Right hindlimb (tissue), 1 donor: Measurements from ENCODE around the gene RUSF1.
A peak's percentile ranks its signal among the peaks of the same experiment; 100 is the strongest.
"Not testable (repeated sequence)": the region's sequence is repeated elsewhere in the genome, so short reads cannot be mapped to it uniquely, and the experiment has no call there.

Experiments
- DNase-seq: peaks from one replicate; pipeline ENCODE4 v3.0.0-alpha.2; 2018

Gene RUSF1

DNA sequence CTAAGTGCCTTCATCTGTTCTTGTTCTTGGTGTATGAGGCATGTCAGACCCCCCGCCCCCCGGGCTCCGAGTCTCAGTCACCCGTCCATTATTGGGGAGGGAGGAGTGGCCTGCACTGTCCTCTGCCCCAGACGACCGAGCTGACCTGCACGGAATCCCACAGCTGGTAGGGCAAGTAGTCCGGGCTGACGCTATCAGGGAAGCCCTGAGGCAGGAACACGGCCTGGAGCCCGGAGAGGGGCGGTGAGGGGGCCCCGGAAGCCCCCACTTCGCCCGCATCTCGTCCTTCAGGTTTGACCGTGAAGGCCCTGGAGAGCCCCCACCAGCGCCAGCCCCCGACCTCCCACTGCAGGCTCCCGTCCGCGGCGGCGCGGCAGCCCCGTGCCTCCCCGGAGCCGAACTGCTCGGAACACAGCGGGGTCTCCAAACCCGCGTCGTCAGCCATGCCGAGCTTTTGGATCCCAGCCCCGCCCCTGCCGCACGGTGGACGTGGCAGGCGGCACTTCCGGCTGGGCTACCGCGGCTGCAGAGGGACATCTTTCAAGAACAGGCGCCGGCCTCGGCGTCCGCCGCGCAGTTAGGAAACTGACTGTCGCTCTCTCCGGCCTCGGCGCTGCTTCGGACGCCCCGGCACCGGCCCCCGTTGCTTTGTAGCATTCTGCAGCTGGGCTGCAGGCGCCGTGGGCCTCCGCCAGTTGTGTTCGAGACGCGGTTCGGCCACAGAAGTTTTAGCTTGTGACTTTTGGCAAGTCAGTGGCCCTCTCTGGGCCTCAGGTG is at the start of gene RUSF1:
Gene RUSF1, minus strand, starts transcription at position 463 of the 777 bp plus-strand sequence. Its CDS starts 18 bp downstream, at position 445.
- peak; percentile 96 for DNase-seq

DNA sequence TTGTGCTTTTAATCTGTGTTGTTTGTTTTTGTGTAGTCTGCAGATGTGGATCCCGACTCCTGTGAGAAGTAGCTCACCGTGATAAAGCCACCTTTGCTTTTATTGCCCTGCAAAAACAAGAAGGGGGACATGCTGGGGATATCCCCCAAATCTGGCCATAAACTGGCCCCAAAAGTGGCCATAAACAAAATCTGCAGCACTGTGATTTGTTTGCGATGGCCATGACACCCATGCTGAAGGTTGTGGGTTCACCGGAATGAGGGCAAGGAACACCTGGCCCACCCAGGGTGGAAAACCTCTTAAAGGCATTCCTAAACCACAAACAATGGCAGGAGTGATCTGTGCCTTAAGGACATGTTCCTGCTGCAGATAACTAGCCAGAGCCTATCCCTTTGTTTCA is 34.6 kb upstream of the RUSF1 start:
- no peak for DNase-seq

GRCh38 chr16:31539762-31540161 is 31.6 kb upstream of the RUSF1 start:
- DNase-seq = not testable (repeated sequence)

DNA sequence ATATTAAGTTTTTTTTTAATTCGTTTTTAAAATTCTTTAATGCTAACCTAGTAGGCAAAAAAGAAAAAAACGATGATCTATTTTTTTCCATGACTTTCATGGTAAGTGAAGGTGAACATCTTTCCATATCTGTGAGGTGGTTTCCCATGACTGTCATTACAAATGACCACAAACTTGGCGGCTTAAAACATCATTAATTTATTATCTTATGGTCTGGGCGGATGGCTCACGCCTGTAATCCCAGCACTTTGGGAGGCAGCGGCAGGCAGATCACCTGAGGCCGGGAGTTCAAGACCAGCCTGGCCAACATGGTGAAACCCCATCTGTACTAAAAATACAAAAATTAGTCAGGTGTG is 30.0 kb upstream of the RUSF1 start:
- not testable (repeated sequence) for DNase-seq

- DNase-seq = peak; percentile 28
Measured at GRCh38 chr16:31537362-31538242, 29.4 kb upstream of the RUSF1 start.

DNA sequence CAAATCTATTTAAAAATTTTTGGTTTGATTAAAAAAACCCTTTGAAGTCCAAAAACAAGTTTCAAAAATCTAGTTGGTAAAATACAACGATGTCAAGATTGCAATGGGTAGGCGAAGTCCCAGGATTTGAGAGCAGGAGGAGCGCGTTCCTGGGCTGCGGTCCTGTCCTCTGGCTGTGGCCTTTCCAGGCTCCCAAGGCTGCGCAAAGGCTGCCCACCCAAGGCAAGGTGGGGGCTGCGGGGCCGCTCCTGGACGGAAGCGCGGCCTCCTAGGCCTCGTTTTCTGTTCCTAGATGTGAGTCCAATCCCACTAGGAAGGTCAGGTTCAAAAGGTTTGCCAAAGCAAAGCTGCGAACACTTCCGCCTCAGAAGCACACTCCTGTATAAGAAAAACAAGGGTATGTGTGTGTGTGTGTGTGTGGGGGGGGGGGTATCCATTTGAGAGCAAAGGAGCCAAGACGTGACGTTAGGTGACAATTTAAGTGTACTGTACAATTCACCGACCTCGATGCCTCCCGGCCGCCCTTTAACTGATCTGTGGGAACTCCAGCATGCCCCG is 28.7 kb upstream of the RUSF1 start:
- no peak for DNase-seq

GRCh38 chr16:31535737-31536136 is 27.5 kb upstream of the RUSF1 start:
- DNase-seq = no peak

DNA sequence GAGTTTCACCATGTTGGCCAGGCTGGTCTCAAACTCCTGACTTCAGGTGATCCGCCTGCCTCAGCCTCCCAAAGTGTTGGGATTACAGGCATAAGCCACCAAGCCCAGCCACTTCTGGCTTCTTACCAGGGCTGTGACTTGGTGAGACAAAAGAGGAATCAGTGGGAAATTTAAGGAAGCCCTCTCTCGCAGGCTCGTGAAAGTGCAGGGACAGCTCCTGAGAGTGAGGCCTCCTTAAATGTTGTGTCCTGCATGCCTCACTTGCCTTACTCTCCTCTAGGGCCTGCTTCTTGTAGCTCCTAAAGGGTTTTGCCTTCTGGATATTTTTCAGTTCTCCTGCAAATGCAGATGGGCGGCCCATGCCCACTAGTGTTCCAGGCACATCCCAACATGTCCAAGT is 24.7 kb upstream of the RUSF1 start:
- no peak for DNase-seq

- DNase-seq = no peak
Measured at GRCh38 chr16:31532120-31532519, 23.9 kb upstream of the RUSF1 start.

DNA sequence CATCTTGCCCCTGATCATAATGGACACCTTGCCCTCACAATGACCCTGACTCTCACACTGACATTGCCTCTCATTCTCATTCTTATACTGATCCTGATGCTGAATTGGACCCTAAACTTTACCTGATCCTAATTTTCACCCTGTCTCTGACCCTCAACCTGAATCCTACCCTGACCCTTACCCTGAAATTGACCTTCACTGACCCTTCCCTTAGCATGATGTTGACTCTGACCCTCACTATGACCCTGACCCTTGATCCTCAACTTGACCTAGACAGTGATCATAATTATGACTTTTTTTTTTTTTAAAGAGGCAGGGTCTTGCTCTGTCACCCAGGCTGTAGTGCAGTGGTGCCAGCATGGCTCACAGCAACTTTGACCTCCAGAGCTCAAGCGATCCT is 22.9 kb upstream of the RUSF1 start:
- no peak for DNase-seq

DNA sequence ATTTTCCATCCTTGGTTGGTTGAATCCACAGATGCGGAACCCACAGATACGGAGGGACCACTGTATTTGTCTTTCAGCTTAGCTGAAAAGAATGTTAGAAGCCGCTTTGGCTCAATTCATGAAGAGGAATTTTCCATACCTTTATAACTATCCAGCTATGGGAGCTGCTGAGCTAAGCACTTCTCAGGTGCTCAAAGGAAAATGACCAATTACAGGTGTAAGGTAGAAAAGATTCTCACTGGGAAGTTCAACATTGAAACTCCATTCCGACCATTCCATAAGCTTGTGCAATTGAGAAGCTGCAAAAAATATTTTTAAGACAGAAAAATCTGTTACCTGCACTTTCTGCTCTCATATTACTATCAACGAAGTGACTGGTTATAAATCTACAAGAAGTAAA is 22.2 kb upstream of the RUSF1 start:
- DNase-seq = no peak

GRCh38 chr16:31529937-31530312 is 21.7 kb upstream of the RUSF1 start:
- DNase-seq = no peak

GRCh38 chr16:31529108-31529936 is 21.1 kb upstream of the RUSF1 start:
- peak; percentile 82 for DNase-seq

- DNase-seq = no peak
Measured at GRCh38 chr16:31528523-31529107, 20.4 kb upstream of the RUSF1 start.

DNA sequence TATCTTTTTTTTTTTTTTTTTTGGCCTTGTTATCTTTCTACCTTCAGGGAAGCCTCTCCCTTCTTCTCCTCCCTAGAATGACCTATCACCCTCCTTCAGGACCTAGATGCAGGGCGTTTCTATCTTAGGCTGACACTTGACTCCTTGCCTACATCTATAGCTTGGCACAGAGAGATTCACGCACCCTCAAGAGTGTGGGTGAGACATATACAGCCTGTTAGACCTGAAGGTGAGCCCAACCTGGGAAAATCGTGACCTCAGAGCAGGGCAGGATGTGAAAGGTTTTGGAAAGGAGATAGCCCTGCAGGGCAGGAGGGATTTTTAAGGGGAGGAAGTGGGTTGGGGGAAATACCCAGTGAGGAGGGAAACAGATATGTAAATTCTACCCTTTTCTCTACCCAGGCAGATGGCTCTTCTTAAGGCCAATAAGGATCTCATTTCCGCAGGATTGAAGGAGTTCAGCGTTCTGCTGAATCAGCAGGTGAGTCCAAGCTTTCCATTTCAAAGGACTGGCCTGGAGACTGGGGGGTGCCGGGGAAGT is 19.6 kb upstream of the RUSF1 start, which contains the start of gene AHSP:
Gene AHSP, plus strand, starts transcription at position 167 of the 541 bp plus-strand sequence. Its CDS starts 240 bp downstream, at position 407.
- no peak for DNase-seq

DNA sequence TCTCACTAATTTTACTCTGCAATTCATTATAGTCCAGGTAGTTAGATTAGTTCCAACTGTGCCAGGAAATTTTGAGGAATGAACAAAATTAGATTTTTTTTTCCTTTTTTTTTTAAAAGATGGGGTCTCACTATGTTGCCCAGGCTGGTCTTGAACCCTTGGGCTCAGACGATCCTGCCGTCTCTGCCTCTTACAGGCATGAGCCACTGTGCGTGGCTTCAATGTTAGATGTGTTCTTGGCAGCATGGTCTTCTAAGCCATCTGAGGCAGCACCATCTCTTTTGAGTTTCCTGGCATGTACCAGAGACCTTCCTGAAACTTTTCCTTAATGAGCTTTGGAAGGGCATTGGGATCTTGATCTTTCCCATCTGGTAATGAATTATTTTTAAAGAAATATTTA is 16.9 kb upstream of the RUSF1 start:
- no peak for DNase-seq

DNA sequence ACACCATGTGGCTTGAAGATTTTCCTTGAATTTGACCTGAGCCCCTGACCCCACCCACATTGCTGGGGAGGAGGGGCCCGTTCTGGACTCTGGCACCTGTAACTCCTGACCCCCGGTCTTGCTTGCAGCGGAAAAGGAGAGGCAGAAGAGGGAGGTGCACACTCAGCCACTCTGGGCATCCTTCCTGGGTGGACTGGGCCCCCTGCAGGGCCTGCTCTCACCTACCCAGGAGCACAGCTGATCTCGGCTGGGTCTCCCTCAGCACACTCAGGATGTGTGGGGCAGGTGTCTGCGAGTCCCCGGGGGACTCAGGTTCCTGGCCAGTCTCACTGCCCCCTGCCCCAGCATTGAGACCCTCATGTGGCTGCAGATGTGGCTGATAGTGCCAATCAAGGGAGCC is 15.6 kb upstream of the RUSF1 start:
- not testable (repeated sequence) for DNase-seq

DNA sequence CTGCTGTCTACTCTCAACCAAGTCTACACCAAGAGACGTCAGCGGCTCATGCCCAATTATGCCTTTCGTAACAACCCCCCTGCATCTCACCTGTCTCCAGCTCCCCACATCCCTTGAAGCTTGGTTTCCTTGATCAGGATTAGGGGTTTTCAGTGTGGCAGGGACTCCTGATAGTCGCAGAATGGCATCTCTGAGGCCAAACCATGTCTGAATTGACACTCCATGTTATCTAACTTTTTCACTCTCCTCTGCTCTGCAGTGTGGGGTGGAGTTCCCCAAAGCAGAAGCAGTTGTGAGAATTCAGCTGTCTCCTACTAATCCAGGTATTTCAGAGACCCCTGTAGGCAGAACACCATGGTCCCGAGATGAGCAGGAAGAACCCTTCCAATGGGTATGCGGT is 13.9 kb upstream of the RUSF1 start:
- DNase-seq = no peak

DNA sequence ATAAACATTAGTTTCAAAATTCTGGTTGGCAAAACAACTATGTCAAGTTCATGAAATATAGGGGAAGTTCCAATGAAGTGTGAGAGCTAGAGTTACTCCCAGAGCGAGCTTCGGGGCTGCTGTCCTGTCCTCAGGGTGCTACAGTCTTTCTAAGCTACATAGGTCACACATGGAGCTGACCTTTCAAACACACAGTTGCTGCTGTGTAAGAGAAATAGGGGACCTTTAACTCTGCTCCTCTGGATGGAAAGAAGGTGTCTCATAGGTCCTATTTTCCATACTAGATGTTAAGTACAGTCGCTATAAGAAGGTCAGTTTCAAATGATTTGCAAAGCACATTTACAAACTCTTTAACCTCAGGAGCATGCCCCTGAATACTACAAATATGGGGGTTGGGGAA is 13.2 kb upstream of the RUSF1 start:
- no peak for DNase-seq

GRCh38 chr16:31519759-31520431 is 11.7 kb upstream of the RUSF1 start:
- DNase-seq = no peak

DNA sequence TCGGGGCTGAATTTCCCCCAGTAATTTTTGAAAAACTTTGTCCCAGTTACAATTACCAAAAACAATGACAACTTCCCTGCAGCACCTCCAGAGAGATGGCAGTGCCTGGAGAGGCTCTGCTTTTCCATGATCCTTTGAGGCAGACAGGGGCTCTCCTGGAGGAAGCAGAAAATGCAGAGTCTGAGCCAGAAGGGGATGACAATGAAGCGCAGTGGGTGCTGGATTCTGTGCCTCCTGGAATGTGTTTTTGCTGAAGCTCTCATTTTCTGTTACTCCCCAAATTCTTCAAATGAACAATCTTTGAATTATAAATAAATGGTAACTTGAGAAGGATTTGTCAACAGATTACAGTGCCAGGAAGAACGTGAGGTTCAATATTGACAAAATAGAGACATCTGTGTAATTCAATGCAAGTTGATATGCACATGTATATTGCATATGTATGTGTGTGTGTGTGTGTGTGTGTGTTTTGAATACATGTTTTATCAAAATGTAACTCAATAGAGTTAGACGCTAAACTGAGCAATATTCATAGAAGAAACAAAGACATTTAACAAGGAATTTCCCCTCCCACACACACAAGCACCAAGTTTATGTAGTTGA is 9.7 kb upstream of the RUSF1 start:
- no peak for DNase-seq
